ENCODE data around the gene TREML2.

DNA sequence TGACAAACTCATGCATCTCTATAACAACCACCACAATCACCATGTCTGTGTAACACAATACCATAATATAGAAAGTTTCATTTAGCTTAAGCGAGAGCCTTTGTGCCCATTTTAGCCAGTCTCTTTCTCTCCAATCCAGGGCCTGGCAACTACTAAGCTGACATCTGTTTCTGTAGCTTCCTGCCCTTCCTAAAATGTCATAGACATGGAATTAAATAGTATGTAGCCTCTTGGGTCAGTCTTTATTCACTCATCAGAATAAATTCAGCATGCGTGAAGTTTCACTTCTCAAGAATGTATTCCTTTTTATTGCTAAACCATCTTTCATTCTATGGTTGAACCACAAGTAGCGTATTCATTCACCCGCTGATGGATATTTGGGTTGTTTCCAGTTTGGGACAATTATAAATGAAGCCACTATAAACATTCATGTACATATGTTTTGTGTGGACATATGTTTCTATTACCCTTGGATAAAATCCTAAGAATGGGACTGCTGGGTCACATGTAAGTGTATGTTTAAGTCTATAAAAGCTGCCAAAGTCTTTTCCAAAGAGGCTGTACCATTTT, 36.3 kb downstream of the TREML2 start:
- TF ChIP-seq, protein P1, sequence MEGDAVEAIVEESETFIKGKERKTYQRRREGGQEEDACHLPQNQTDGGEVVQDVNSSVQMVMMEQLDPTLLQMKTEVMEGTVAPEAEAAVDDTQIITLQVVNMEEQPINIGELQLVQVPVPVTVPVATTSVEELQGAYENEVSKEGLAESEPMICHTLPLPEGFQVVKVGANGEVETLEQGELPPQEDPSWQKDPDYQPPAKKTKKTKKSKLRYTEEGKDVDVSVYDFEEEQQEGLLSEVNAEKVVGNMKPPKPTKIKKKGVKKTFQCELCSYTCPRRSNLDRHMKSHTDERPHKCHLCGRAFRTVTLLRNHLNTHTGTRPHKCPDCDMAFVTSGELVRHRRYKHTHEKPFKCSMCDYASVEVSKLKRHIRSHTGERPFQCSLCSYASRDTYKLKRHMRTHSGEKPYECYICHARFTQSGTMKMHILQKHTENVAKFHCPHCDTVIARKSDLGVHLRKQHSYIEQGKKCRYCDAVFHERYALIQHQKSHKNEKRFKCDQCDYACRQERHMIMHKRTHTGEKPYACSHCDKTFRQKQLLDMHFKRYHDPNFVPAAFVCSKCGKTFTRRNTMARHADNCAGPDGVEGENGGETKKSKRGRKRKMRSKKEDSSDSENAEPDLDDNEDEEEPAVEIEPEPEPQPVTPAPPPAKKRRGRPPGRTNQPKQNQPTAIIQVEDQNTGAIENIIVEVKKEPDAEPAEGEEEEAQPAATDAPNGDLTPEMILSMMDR (conservative IDR thresholded peaks at IDR 0.05; ENCODE audit: low read depth, low read length) = no peak
- TF ChIP-seq EZH2phosphoT487 (IDR thresholded peaks at IDR 0.05; ENCODE audit: borderline replicate concordance, low read length) = no peak

Measured in PC-3 (cell line).